GM12878 (cell line): ENCODE data around the gene SPEG. TPM values are rescaled to one million over a fixed set of nuclear protein-coding genes. Genes with fewer than 3 reads are reported as not detected.
"Not testable (repeated sequence)": the region's sequence is repeated elsewhere in the genome, so short reads cannot be mapped to it uniquely, and the experiment has no call there.

Source experiments
- ATAC-seq: fragments of 200-7000 bp; cut with Tn5 transposase; 3 replicates; pipeline ENCODE4 v1.9.1; 2020; ENCODE audit warnings: mild to moderate bottlenecking, moderate library complexity
- BruUV-seq: library from RNA; stranded (reverse); fragments of 400-500 nt; replicated peaks from 2 replicates; lab custom pipeline; 2021; lab: Mats Ljungman, UMichigan
- CTCF ChIA-PET: fragments of 300-600 bp; sonication (Branson Sonifier 250); formaldehyde crosslinking; extraction: SDS; loops from one replicate; lab custom pipeline; 2021; ENCODE audit warnings: inconsistent platforms; lab: Yijun Ruan, JAX
- POLR2A ChIA-PET: fragments of 350-600 bp; formaldehyde crosslinking; extraction: SDS; loops from one replicate; lab custom pipeline; 2021; ENCODE audit warnings: inconsistent platforms; lab: Charles Lee
- RAD21 ChIA-PET: fragments of 300-600 bp; sonication (Branson Sonifier 250); formaldehyde crosslinking; loops from one replicate; lab custom pipeline; 2023; ENCODE audit warnings: antibody characterized with exemption; ENCODE audit not compliant: unreplicated experiment; lab: Charles Lee
- SMC1A ChIA-PET: fragments of 300-600 bp; sonication (Branson Sonifier 250); formaldehyde crosslinking; loops from one replicate; lab custom pipeline; 2023; ENCODE audit not compliant: unreplicated experiment, uncharacterized antibody; lab: Charles Lee
- DNase-seq: peaks from one replicate; pipeline ENCODE4 v3.0.0-alpha.2; 2011; ENCODE audit warnings: low read depth, low spot score
- FAIRE-seq: peaks from 3 replicates; lab custom pipeline; 2011; peaks lifted over from hg19 to GRCh38; lab: Jason Lieb, UNC
- H2AFZ ChIP-seq: 2 replicates; pipeline ENCODE4 v1.6.0; 2011; ENCODE audit warnings: low read depth, low read length, control low read depth; ENCODE audit not compliant: control insufficient read depth
- H3K27ac ChIP-seq: 2 replicates; pipeline ENCODE4 v1.5.1; 2011; ENCODE audit warnings: control low read depth; ENCODE audit not compliant: control insufficient read depth, insufficient read depth
- H3K27me3 ChIP-seq, 2 experiments: replicated peaks in 1 of 2; 2 replicates each; pipeline versions ENCODE4 v1.6.0 to v1.6.1; 2011; ENCODE audit warnings: low read length in 1 of 2; ENCODE audit not compliant: control insufficient read depth in 2 of 2, insufficient read depth in 2 of 2
- H3K36me3 ChIP-seq, 2 experiments: 2 replicates each; pipeline ENCODE4 v1.5.1; 2011; ENCODE audit warnings: low read length in 1 of 2; ENCODE audit not compliant: control insufficient read depth in 2 of 2, insufficient read depth in 2 of 2
- H3K4me1 ChIP-seq: 2 replicates; pipeline ENCODE4 v1.6.1; 2011; ENCODE audit warnings: mild to moderate bottlenecking, low read length, moderate library complexity, mixed read lengths; ENCODE audit not compliant: control insufficient read depth, insufficient read depth
- H3K4me2 ChIP-seq: 2 replicates; pipeline ENCODE4 v1.6.0; 2011; ENCODE audit warnings: control low read depth; ENCODE audit not compliant: control insufficient read depth, insufficient read depth
- H3K4me3 ChIP-seq: fragments of 200-600 bp; sonication (generic); 2 replicates; pipeline ENCODE4 v1.5.1; 2016
- H3K79me2 ChIP-seq: 2 replicates; pipeline ENCODE4 v1.6.0; 2011; ENCODE audit warnings: low read length; ENCODE audit not compliant: control insufficient read depth, insufficient read depth
- H3K9ac ChIP-seq: 2 replicates; pipeline ENCODE4 v1.8.0; 2011; ENCODE audit warnings: low read length, control low read depth, mixed read lengths; ENCODE audit not compliant: control insufficient read depth, insufficient read depth
- H3K9me3 ChIP-seq: replicated peaks from 3 replicates; pipeline ENCODE4 v1.5.1; 2011; ENCODE audit warnings: mild to moderate bottlenecking, low read length; ENCODE audit not compliant: control insufficient read depth, insufficient read depth
- H4K20me1 ChIP-seq: 2 replicates; pipeline ENCODE4 v1.6.0; 2011; ENCODE audit not compliant: control insufficient read depth, insufficient read depth
- EP300 ChIP-seq, 2 experiments: fragments of 150-350 bp in 1 of 2; IDR thresholded peaks; 2 replicates each; pipeline ENCODE4 v1.6.1; 2011 to 2012; ENCODE audit warnings: low read depth in 2 of 2, low read length in 2 of 2, borderline replicate concordance in 1 of 2, improper control_type of control experiment in 1 of 2, inconsistent platforms in 1 of 2; ENCODE audit not compliant: control insufficient read depth in 1 of 2
- HDAC6 ChIP-seq: fragments of 200-600 bp; sonication (generic); IDR thresholded peaks from one replicate; pipeline ENCODE4 v1.8.0; 2017; ENCODE audit warnings: antibody characterized with exemption; ENCODE audit not compliant: unreplicated experiment
- IKZF2 ChIP-seq, 2 experiments: fragments of 450-650 bp; IDR thresholded peaks; 2 replicates each; pipeline ENCODE4 v1.6.1; 2017; ENCODE audit warnings: mild to moderate bottlenecking in 2 of 2, moderate library complexity in 2 of 2
- IRF4 ChIP-seq: IDR thresholded peaks from 2 replicates; pipeline ENCODE4 v1.6.1; 2011; ENCODE audit warnings: low read depth, low read length
- MEF2A ChIP-seq: IDR thresholded peaks from 2 replicates; pipeline ENCODE4 v1.6.1; 2011; ENCODE audit warnings: low read depth, mild to moderate bottlenecking, low read length, moderate library complexity; ENCODE audit not compliant: insufficient read depth
- NFIC ChIP-seq: IDR thresholded peaks from 2 replicates; pipeline ENCODE4 v1.6.1; 2012; ENCODE audit warnings: low read depth, mild to moderate bottlenecking, inconsistent platforms, low read length, moderate library complexity
- NRF1 ChIP-seq: conservative IDR thresholded peaks from 2 replicates; pipeline ENCODE4 v1.6.1; 2011; ENCODE audit warnings: mild to moderate bottlenecking, low read depth, low read length, improper control_type of control experiment
- PKNOX1 ChIP-seq: fragments of 450-650 bp; IDR thresholded peaks from 2 replicates; pipeline ENCODE4 v1.6.1; 2016; ENCODE audit warnings: mild to moderate bottlenecking
- SUPT20H ChIP-seq: IDR thresholded peaks from 2 replicates; pipeline ENCODE4 v1.6.1; 2011; ENCODE audit warnings: low read depth, mild to moderate bottlenecking, low read length, moderate library complexity, borderline replicate concordance; ENCODE audit not compliant: control insufficient read depth
- TCF3 ChIP-seq: IDR thresholded peaks from 2 replicates; pipeline ENCODE4 v1.6.1; 2012; ENCODE audit warnings: low read depth, mild to moderate bottlenecking, low read length, borderline replicate concordance; ENCODE audit not compliant: insufficient read depth
- TCF7 ChIP-seq: IDR thresholded peaks from 2 replicates; pipeline ENCODE4 v1.6.1; 2014; ENCODE audit warnings: antibody characterized with exemption, borderline replicate concordance
- WRNIP1 ChIP-seq: IDR thresholded peaks from 2 replicates; pipeline ENCODE4 v1.6.1; 2011; ENCODE audit warnings: low read depth, low read length, improper control_type of control experiment, borderline replicate concordance
- YY1 ChIP-seq: IDR thresholded peaks from 2 replicates; pipeline ENCODE4 v1.6.1; 2011; ENCODE audit warnings: low read depth, mild to moderate bottlenecking, low read length
- WGBS: methylation state at CpG from one replicate; pipeline ENCODE4 v1.1.6; 2016; ENCODE audit warnings: low lambda C conversion rate; ENCODE audit not compliant: insufficient replicate concordance, insufficient coverage; ENCODE audit errors: missing lambda C conversion rate; 5-methylcytosine and 5-hydroxymethylcytosine counted together
- in situ Hi-C: fragments of 300-500 bp; cut with MboI; formaldehyde crosslinking; loops from 9 replicates; pipeline ENCODE4 v1.14.3; 2018; ENCODE audit warnings: mixed read lengths
- intact Hi-C: fragments of 100-400 bp; cut with micrococcal nuclease; formaldehyde crosslinking; loops from one replicate; pipeline ENCODE4 v1.14.2; 2022; ENCODE audit not compliant: unreplicated experiment
- polyA plus RNA-seq, 11 experiments: library from polyadenylated mRNA; depleted of rRNA in 4 of 11; unstranded in 6 of 11; stranded (reverse) in 5 of 11; fragments of >200 nt; fragmentation: Nextera tagmentation in 4 of 11; fragmentation: Illumina TruSeq in 1 of 11; extraction: Ambion mirVana in 4 of 11; extraction: Trizol in 1 of 11; gene quantifications; 1 replicate in 1 of 11; 2 replicates in 10 of 11; pipeline versions ENCODE4 v1.2.1 to v1.2.3, GENCODE V29; 2011 to 2016; ENCODE audit warnings: inconsistent platforms in 2 of 11, missing spikeins in 2 of 11, low read depth in 1 of 11
- total RNA-seq, 4 experiments: library from RNA; depleted of rRNA in 3 of 4; stranded (reverse); fragments of >200 nt in 3 of 4; fragmentation: Illumina TruSeq in 1 of 4; extraction: Trizol in 1 of 4; gene quantifications; 2 replicates each; pipeline versions ENCODE4 v1.2.1 to v1.2.3, GENCODE V29; 2013 to 2021

The SPEG gene
- total and polyA plus RNA-seq, 10 of the 15 experiments (the other 5 are each of a cell fraction or from before 2014, with no cell fraction given): 0.03 to 0.28 TPM; not detected in 8

- H3K79me2 ChIP-seq, H3K4me2 ChIP-seq, SMC1A ChIA-PET, DNase-seq, POLR2A ChIA-PET, ATAC-seq, H3K36me3 ChIP-seq, intact Hi-C loops, H3K27ac ChIP-seq, in situ Hi-C loops, FAIRE-seq, H3K9ac ChIP-seq, H3K4me3 ChIP-seq, BruUV-seq, H4K20me1 ChIP-seq, H3K9me3 ChIP-seq, H3K4me1 ChIP-seq, H3K27me3 ChIP-seq, RAD21 ChIA-PET, H2AFZ ChIP-seq: not testable (repeated sequence)
- CTCF ChIA-PET: interaction anchor here (0.9 kb wide), 1 partner anchor 14 kb away, joined by 3 read pairs; no protein-coding TSS in a partner anchor
- WGBS: 2% methylated on average over 4 of the region's 5 CpGs
These were observed 27.3 kb upstream of the SPEG start for GRCh38 chr2:219407343-219407742.

GRCh38 chr2:219408204-219408603 lies 26.4 kb upstream of the SPEG start:
- Histone ChIP-seq H3K27me3 (peaks cover 0 to 2% of the 10 kb centered on the region in 2 experiments; a peak in 2 of 4 replicates), H3K79me2 (no peaks in the 10 kb centered on the region), H3K4me3 (no peak overlapping the region), H3K4me1 (no peaks in the 10 kb centered on the region), H2AFZ (no peak overlapping the region), H4K20me1 (no peaks in the 10 kb centered on the region), H3K9me3 (no peaks in the 10 kb centered on the region; the same call in 1 of the 3 replicates), H3K36me3 (no peaks in the 10 kb centered on the region), H3K4me2 (no peak overlapping the region), H3K9ac (no peak overlapping the region), H3K27ac (no peak overlapping the region)
- intact Hi-C loops: no loop called here
- FAIRE-seq (no peak), ATAC-seq (no peak), DNase-seq (no peak)
- ChIA-PET SMC1A (no interaction called here), POLR2A (no interaction called here), CTCF (interaction anchor here (0.9 kb wide), 1 partner anchor 15 kb away, joined by 3 read pairs; no protein-coding TSS in a partner anchor), RAD21 (no interaction called here)
- BruUV-seq: no TSS peak
- 0% methylated on average over 3 of the region's 5 CpGs for WGBS
- in situ Hi-C loops: no loop called here
- TF ChIP-seq IKZF2 (IDR thresholded peaks at IDR 0.05): no peak
- TF ChIP-seq TCF3: no peak
- no peak for TF ChIP-seq EP300 (IDR thresholded peaks at IDR 0.05; ENCODE audit: borderline replicate concordance in 1 of 2, control insufficient read depth in 1 of 2, low read depth in 2 of 2, low read length in 2 of 2)
- TF ChIP-seq YY1: no peak
- TF ChIP-seq IRF4: no peak
- no peak for TF ChIP-seq NFIC
- no peak for TF ChIP-seq HDAC6
- TF ChIP-seq NRF1: no peak
- no peak for TF ChIP-seq SUPT20H
- no peak for TF ChIP-seq TCF7
- no peak for TF ChIP-seq MEF2A
- no peak for TF ChIP-seq WRNIP1
- TF ChIP-seq PKNOX1: no peak
